ENCODE measurements around the gene CDH23. TPM values are rescaled to one million over a fixed set of nuclear protein-coding genes. Genes with fewer than 3 reads are reported as not detected.

The CDH23 gene
- total RNA-seq, 2 donors from 2014 or later, result 4.7 to 8.0 TPM

DNA sequence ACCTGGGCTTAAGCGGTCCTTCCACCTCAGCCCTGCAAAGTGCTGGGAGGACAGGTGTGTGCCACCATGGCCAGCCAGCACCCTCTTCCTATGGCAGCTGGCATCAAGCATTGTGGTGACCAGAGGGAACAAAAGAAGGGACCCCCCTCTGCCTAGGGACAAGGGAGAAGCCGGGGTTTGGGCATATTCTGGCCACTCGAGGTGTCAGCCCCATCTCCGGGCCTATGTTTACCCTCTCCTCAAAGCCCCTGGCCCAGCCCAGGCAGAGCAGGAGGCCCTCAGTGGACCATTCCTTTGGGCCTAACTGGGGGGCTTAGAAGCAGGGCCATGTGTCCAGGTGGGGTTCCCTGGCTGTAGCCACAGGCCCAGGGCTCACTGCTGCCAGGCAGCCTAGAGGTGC, 352.7 kb downstream of the CDH23 start:
- ATAC-seq (no peak), DNase-seq (no peak)
- intact Hi-C loops (cut with DNase I), result no loop called here

DNA sequence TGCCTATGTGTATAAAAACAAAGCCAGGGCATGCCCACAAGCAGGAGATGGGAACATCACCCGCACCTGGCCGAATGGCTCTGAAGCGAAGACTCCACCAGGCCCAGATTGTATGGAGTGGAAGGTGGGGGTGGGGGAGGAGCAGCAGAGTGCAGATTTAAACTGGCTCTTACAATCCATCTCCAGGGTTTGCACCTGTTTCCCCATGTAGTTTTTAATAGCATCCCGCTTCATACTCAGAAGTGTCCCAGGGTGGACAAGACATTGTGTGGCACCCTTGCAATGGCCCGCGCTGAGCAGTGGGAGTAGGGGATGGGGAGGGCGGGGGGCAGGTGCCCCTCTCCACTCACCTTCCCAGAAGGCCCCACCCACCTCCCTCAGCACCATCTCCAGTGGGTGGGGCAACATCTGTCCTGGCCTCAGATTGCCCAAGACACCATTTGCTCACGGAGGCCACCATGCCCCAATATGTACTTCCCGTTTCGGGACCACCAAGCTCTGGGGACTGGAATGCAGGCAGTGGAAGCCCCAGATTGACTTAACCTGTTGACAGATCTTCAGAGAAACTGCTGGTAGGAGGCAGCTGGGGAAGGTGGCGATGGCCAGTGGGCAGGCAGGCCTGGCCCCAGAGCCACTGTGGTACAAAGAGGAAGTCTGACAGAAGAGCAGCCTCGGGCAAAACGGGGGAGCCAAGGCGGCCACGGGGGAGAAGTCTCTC, 353.6 kb downstream of the CDH23 start:
- intact Hi-C loops (cut with DNase I), result no loop called here
- no peak for ATAC-seq
- DNase-seq, result no peak

DNA sequence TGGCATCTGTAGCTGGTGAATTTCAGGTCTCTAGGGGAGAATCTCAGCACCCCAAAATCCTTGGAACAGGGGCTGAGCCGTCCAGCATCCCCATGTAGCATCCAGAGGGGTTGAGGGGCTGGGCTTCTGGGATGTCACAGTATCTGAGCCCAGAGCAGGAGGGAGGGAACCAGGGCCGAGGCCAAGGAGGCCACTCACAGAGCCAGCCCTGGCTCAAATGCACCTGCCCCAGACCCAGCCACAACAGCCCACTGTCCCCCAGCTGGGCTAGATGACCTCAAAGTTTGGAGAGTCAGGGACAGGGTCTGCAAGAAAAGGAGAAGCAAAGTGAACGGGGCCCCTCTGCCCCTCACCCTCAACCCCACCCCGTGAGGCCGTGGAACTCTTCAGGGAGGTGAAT, 354.3 kb downstream of the CDH23 start:
- intact Hi-C loops (cut with DNase I), result no loop called here
- no peak for DNase-seq

DNA sequence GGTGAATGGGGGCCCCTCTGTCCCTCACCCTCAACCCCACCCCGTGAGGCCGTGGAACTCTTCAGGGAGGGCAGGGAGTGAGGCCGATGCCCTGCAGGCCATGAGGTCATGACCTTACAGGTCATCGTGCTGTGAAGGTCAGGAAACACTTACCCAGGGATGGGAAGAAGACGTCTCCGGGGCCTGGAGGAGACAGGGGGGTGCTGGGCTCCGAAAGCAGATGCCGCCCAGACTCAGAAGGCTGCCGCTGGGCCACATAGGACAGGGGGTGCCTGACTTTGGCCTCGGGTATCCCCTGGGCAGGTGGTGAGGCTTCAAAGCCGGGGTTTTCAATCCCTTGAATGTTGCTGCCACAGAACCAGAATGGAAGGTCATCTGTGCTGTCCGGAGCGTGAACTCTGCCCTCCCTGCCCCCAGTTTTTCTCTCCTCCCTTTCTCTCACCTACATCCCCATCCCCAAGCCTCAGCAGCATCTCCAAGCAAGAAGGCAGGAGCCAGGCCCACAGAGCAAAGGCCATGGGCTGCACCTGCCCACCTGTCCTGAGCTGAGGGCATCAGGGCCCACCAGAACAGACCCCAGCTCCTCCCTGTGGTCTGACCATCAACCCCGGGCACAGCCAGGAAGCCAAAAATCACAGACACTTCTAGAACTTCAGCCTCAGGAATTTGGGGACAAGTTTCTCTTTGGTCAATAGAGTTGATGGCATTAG, 354.9 kb downstream of the CDH23 start:
- intact Hi-C loops (cut with DNase I), result no loop called here

More for the DNA sequence above, 354.3 kb downstream of the CDH23 start:
- no peak for ATAC-seq

DNA sequence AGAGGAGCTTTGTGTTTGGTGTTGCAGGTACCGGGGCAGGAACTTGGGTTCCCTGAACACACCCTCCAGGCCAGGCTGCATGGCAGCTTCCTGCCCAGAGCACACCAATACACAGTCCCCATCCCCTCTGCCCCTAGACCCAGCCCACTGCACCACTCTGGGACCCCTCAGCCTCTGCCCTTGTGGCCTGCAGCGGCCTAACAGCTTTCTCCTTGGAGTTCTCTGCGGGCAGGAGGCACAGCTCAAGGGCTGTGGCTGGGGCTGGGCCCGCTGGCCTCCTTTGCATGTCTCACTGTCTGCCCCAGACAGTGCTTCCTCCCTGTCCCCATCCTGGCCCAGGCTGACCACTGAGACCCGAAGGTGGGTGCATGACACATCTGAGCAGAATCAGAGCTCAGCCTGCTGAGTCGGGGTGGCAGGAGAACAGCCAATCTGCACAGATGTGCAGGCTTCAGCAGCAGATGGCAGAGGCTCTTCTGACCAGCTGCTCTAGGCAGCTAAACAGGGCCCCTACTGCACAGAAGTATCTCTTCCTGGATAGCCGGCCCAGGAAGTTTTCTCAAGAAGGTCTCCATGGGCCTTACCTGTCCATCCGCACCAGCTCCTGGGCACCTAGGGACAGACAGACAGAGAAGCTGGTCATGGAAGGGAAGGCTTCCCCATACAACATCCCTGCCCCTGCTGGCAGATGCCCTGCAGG, 355.8 kb downstream of the CDH23 start:
- no peak for DNase-seq
- ATAC-seq, result no peak
- intact Hi-C loops (cut with DNase I), result no loop called here

More for the DNA sequence above, 354.9 kb downstream of the CDH23 start:
- no peak for ATAC-seq
- no peak for DNase-seq

DNA sequence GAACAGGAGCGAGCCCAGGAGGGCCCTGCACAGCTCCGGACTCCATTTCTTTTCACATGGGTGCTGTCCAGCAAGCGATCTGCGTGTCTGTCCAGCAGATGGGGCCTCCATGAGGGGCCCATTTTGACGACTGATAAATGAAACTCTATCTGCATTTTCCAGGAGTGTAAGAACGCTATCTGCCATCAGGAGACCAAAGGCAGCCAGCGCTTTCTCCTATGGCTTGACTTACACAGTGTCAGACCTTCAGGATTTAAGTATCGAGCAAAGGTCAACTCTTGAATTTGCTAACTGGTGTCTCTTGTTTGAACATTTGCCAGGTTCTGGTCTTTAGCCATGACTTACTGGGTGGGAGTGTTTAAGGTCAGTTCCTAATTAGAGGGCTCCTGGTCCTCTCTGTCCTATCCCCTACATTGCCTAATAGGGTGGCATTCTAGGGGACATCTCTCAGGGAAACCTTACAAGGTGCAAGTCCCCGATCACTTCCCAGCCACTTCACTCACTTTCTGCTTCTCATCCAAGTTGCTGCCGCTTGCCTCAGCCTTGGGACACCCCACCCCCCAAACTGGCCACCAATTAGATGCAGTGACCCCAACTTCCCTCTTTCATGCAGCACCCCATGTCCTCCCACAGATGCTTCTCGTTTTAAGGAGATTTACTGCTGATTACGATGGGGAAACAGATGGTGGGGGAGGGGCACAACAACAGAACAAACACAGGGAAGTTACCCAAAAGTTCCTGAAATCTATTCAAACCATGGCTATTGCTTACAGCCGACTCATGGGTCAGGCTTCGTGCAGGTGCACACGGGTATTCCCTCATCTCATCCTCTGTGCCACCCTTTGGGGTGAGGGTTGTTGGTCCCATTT, 356.6 kb downstream of the CDH23 start:
- ATAC-seq, result peak in 1 of 2 donors; percentile 13
- intact Hi-C loops (cut with DNase I), result no loop called here
- DNase-seq, result peak; percentile 61

DNA sequence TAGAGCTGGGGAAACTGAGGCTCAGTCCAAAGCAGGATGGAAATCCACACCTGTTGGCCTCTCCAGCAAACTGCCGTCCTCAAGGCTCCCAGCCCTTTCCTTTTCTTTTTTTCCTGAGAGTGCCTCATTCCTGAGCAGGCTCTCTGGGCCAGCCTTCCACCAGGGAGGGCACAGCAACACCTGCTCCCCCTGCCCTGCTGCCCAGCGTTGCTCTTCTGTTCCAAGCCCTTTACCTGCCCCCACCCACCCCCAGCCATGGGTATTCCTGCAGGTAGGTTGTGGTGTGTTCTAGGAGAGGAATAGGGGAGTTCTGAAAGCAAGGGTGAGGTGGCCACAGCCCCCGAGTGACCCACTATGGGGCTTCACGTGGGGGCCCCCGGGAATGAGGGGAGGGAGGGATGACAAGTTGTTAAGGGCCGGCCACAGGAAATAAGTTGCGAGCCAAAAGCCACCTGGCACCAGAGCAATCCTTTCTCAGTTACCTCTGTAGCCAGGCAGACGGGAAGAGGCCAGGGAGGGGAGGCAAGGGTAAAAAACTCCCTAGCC, 357.3 kb downstream of the CDH23 start:
- intact Hi-C loops (cut with DNase I), result no loop called here
- DNase-seq (no peak), ATAC-seq (no peak)

DNA sequence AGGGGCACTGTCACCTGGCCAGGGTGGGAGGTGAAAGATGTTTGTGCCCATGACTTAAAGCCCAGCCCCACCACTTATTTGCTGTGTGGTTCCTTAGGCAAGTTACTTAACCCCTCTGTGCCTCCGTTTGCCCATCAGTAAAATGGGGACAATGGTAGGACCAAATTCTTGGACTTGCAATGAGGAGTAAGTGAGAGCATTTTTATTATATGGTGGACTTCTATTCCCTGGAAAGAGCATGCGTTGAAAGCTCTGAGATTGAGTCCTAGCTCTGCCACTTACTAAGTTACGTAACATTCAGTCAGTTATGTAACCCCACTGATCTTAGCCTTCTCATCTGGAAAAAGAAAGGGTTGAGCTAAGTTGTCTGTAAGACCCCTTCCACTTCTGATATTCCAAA, 357.8 kb downstream of the CDH23 start:
- ATAC-seq (no peak), DNase-seq (no peak)
- intact Hi-C loops (cut with DNase I), result no loop called here

DNA sequence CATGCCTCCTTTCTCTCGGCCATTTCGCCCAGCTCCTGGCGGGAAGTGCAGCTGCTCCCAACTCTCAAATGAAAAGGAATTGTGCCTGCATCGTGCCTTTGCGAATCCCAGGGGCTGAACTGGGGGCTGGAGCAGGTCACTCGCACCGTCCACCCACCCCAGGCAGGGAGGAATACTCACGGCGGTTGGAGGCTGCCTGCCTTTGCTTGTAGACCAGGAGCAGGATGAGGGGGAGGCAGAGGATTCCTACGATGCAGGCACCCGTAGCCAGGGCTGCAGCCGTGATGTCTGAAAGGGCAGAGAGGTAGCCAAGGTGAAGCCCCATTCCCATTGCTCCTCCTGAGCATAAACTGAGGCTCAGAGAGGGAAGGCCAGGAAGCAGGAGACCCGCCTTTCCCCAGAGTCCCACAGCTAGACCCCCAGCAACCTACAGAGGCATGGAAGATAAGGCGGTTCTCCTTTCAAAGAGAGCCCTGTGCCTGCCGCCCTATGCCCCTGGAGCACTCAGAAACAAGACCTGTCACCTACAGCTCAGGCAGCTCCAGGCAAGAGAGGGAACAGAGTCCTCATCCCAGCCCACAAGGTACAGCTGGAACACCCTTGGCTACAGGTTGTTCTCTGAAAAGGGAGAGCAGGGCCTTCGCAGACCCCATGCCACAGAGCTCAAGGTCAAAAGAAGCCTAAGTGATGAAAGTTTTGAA, 358.6 kb downstream of the CDH23 start:
- intact Hi-C loops (cut with DNase I), result no loop called here
- no peak for DNase-seq
- no peak for ATAC-seq

DNA sequence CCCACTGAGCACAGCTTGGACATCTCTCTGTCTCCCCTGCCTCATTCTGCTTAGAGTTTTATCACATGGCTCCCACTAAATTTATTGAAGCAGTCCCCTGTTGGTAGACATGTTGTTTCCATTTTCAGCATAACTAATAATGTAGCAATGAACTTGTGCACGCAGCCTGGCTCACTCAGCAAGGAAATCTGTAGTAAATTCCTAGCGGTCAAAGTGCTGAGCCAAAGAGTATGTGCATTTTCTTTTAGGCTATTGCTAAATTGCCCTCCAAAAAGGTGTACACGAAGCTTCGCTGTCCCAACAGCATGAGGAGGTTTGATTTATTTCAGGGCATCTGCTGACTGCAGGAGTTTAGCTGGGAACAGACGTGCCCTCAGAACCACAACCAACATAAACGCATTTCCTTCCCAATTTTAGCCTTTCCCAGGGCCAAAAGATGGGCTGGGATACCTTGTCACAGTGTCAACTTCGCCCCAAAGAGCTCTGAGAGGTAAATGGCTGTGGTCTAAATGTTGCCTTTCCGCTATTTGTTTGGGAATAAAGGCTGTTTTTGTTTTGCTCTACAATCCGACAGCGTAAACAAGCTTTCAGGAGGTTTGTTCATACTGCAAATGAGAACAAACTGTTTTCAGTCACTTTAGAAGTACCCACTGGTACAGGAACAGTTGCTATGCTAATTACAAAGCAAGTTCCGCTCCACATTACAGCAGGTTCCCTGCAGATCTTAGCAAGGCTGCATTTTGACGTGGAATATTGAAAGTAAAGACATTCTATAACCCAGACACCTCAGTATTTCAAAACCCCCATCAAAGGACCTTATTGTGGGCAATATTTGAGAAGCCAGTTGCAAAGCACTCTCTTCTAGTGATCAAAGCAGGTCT, 359.8 kb downstream of the CDH23 start:
- no peak for ATAC-seq
- DNase-seq, result no peak

DNA sequence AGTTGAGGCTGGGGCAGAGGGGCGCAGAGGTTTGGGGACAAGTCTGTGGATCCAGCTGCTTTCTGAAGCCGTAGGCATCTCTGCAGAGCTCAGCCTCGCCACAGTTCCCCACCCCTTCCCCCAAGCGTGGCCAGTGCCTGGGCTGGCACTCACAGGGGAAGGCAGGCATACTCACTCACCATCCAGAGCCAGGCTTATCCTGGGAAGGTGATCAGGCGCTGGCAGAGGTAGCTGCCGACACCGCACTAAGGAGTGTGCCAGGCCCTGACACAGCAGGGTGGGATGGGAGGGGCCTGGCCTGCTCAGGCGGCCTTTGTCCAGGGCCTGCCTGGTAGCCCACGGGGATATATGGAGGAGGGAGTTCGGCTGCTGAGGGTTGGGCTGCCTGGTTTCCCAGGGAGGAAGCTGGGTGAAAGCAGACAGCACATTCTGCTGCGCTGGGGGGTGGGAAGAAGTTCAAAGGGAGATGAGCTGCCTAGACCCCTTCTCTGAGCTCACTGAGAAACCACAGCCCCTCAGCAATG, 360.7 kb downstream of the CDH23 start:
- intact Hi-C loops (cut with DNase I), result no loop called here
- no peak for DNase-seq
- ATAC-seq, result peak; percentile 36 to 70

More for the DNA sequence above, 359.8 kb downstream of the CDH23 start:
- intact Hi-C loops (cut with DNase I), result no loop called here

DNA sequence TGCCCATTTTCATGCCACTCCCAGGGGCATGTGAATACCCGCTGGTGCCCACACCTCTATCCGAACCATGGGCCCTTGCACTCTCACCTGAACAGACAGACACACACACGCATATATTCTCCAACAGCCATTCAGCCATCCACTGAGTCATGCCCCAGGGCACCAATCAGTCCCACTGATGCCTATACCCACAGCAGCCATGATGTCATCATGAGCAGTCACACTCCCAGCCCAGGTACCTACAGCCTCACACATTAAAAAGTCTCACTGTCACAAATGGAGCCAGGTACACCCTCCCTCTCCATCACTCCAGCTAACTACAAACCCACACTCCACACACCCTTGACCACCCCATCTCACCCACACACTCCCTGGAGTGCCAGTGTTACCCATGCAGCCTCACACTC, 364.4 kb downstream of the CDH23 start:
- ATAC-seq, result no peak
- intact Hi-C loops (cut with DNase I), result no loop called here
- DNase-seq, result no peak

DNA sequence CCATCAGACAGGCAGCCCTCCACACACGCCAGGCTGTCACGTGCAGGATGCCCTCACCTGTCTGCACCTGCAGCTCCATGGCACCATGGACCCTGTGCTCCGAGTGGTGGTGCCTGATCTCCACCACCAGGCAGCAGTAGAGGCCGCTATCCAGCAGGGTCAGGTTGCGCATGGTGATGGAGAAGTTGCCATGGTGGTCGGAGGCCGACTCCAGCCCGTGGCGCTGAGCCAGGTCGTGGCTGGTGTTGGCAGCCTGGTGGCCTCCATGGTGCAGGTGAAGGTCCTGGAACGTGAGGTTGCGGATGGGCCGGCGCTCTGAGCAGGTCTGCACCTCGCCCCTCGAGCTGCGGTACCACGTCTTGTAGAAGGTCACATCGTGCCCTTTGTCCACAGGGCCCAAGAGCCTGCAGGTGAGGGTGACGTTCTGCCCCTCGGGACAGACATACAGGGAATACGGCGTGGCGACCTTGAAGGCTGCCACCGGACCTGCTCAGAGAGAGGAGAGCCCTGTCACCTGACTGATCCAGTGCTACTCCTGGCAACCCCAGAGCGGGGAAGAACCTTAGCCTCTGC, 364.9 kb downstream of the CDH23 start:
- DNase-seq, result no peak

DNA sequence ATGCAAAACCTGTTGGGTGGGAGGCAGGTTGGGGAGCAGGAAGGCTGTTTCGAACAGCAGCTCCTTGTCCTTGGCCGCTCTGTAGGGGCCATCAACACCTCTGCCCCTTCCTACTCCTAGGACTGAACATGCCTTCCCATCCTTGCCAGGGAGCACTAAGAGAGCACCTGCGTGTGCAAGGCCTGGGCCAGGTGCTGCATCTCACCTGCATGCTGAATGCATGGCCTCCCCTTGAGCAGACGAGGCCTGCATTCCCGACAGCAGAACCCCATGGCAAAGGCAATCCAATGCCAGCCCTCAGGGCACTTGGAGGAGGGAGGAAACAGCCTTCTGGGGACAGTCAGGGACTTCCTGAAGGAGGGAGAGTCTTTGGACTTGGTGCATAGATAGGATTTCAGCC, 365.6 kb downstream of the CDH23 start:
- intact Hi-C loops (cut with DNase I), result no loop called here
- ATAC-seq, result no peak
- DNase-seq, result no peak

More for the DNA sequence above, 364.9 kb downstream of the CDH23 start:
- intact Hi-C loops (cut with DNase I), result no loop called here
- ATAC-seq, result no peak

DNA sequence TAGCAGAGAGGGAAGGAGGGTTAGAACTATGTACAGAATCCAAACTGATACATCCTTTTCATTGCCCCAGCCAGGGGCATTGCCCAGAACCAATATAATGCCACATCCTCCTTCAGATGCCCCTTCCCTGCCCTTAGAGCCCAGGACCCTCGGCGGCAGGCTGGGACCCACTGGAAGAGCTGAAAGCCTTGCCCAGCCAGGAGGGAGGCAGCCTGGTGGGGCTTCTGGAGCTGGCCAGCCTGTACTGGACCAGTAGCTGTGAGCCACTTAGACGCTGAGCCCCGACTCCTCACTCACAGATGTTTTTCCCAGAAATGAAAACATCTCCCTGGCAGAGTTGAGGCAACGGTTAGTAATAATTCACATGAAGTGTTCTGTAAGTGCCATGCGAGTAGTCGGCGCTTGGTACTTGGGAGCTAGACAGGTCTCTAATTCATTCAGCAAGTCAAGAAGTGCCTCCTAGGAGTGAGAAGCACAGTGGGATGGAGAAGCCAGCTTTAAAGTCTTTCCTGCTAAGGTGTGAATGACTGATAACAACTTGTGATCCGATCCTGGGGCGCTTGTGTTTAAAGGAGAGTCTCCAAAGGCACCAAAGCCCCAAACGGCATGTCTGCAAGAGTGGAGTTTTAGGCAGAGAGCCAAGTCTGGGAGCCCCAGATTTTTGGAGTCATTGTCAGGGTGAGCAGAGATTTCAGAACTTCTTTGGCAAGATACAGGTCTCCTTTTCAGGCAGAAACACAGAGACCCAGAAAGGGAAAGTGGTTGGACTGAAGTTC, 366.8 kb downstream of the CDH23 start:
- no peak for ATAC-seq
- no peak for DNase-seq
- intact Hi-C loops (cut with DNase I), result no loop called here
